AG04450 (cell line): ENCODE data around the gene ACYP2. TPM values are rescaled to one million over a fixed set of nuclear protein-coding genes. Genes with fewer than 3 reads are reported as not detected.

Source experiments
- CTCF ChIA-PET: fragments of 300-600, 350-600 bp; formaldehyde crosslinking; extraction: SDS; loops from one replicate; lab custom pipeline; 2022; ENCODE audit warnings: antibody characterized with exemption, inconsistent platforms; lab: Charles Lee
- POLR2A ChIA-PET: fragments of 350-600 bp; formaldehyde crosslinking; extraction: SDS; loops from one replicate; lab custom pipeline; 2021; ENCODE audit warnings: antibody characterized with exemption, inconsistent platforms; lab: Yijun Ruan, JAX
- DNase-seq: peaks from one replicate; pipeline ENCODE4 v3.0.0-alpha.2; 2011; ENCODE audit warnings: low read depth, low spot score
- H3K27ac ChIP-seq: one replicate; pipeline ENCODE4 v1.5.1; 2012; ENCODE audit warnings: low read depth, low read length, control low read depth
- H3K27me3 ChIP-seq: one replicate; pipeline ENCODE4 v1.6.0; 2012; ENCODE audit warnings: low read length; ENCODE audit not compliant: control insufficient read depth, insufficient read depth
- H3K4me3 ChIP-seq: 2 replicates; pipeline ENCODE4 v1.5.1; 2011; ENCODE audit warnings: mild to moderate bottlenecking, low read depth, low read length, control low read depth
- H3K9me3 ChIP-seq: 2 replicates; pipeline ENCODE4 v1.5.1; 2012; ENCODE audit warnings: low read length; ENCODE audit not compliant: control insufficient read depth, insufficient read depth
- polyA plus RNA-seq: library from polyadenylated mRNA; depleted of rRNA; stranded (reverse); fragments of >200 nt; gene quantifications from 2 replicates; pipeline ENCODE4 v1.2.3, GENCODE V29; 2011
- TF ChIP-seq, protein P1 (sequence below): IDR thresholded peaks from 2 replicates; pipeline ENCODE4 v1.5.1; 2011; ENCODE audit warnings: low read depth, low read length, control low read depth, inconsistent platforms

ACYP2 gene
- polyA plus RNA-seq, 1 experiment: 8.1 TPM

DNA sequence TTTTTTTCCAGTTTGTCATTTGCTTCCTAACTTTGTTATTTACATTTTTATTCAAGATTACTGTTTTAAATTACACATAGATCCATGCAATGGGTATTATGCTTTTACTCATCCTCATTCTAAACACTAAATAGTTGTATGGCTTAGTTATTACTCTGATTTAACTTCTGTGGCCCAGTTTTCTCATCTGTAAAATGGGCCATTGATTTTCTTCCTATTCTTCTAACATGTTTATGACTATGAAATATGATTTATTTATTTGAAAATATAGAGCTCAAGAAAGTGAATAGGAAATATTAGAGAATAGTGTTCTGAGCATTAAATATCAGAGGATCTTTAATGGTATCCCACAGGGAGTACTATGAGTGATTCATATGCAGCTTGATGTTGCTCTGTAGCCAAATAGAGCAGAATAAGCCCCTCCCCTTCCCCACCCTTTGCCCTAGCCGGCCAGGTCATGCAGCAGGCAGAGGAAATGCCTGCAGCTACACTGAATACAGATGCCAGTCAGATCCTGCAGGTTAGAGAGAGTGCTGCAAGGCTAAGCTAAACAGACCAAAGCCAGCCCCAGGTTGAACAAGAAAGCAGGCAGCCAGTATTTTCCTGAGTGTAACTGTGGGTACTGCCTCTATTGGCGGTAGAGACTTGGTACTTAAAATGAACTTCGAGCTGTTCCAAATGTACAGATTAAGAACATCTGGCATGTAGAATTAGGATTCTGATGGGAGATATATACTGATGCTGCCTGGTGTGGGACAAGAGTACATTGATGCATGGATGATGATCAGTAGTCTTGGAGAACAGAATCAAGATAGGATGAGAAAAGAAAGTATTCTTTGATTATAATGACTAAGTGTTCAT lies 11.7 kb upstream of the ACYP2 start:
- Histone ChIP-seq H3K27ac (no peak overlapping the region), H3K27me3 (peaks cover 3% of the 10 kb centered on the region), H3K4me3 (no peak overlapping the region), H3K9me3 (no peaks in the 10 kb centered on the region)
- POLR2A ChIA-PET: interaction anchor here (0.5 to 1.2 kb wide), 2 partner anchors 10 to 12 kb away, joined by 4 to 5 read pairs; partner anchors contain the start of gene ACYP2
- CTCF ChIA-PET: interaction anchor here (0.5 to 1.3 kb wide), 5 partner anchors 11 to 735 kb away, joined by 3 to 14 read pairs (median 5); no protein-coding TSS in a partner anchor
- DNase-seq: no peak
- TF ChIP-seq, protein P1, sequence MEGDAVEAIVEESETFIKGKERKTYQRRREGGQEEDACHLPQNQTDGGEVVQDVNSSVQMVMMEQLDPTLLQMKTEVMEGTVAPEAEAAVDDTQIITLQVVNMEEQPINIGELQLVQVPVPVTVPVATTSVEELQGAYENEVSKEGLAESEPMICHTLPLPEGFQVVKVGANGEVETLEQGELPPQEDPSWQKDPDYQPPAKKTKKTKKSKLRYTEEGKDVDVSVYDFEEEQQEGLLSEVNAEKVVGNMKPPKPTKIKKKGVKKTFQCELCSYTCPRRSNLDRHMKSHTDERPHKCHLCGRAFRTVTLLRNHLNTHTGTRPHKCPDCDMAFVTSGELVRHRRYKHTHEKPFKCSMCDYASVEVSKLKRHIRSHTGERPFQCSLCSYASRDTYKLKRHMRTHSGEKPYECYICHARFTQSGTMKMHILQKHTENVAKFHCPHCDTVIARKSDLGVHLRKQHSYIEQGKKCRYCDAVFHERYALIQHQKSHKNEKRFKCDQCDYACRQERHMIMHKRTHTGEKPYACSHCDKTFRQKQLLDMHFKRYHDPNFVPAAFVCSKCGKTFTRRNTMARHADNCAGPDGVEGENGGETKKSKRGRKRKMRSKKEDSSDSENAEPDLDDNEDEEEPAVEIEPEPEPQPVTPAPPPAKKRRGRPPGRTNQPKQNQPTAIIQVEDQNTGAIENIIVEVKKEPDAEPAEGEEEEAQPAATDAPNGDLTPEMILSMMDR: no peak

DNA sequence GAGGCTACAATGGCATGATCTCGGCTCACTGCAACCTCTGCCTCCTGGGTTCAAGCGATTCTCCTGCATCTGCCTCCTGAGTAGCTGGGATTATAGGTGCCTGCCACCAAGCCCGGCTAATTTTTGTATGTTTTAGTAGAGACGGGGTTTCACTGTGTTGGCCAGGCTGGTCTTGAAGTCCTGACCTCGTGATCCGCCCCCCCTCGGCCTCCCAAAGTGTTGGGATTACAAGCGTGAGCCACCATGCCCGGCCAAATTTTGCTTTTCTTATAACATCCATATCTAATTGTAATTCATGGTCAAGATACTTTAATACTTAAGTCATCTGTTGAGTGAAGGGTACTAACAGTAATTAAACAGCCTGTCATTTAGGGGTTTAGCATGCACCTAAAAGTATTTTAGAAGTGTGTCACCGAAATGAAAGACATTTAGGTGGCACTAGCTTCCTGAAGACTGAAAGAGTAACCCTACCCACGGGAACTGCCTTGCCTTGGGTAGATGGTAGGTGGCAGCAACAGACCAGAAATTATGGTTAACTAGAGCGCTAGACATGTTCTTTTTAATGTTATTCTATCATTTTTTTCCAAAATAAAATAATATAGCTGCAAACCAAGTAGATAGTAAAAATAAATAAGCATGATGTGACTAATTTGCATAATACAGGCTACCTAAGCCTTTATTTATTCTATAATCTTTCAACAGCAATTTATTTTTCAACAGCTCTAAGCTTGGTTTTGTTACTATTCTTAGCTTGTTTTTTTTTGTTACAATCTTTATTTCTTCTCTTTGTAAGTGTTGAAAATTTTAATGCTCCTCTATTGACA lies 8.6 kb upstream of the ACYP2 start:
- Histone ChIP-seq H3K9me3 (no peaks in the 10 kb centered on the region), H3K4me3 (no peak overlapping the region), H3K27me3 (no peaks in the 10 kb centered on the region), H3K27ac (no peak overlapping the region)
- TF ChIP-seq, protein P1: peak; percentile 81
- CTCF ChIA-PET: interaction anchor here (0.6 to 3.4 kb wide), 61 partner anchors 8 to 1118 kb away, joined by 3 to 113 read pairs (median 3); partner anchors contain the start of genes ACYP2 and EML6
- POLR2A ChIA-PET: interaction anchor here (1.4 kb wide), 1 partner anchor 9 kb away, joined by 7 read pairs; the partner anchor contains the start of gene ACYP2
- DNase-seq: no peak

DNA sequence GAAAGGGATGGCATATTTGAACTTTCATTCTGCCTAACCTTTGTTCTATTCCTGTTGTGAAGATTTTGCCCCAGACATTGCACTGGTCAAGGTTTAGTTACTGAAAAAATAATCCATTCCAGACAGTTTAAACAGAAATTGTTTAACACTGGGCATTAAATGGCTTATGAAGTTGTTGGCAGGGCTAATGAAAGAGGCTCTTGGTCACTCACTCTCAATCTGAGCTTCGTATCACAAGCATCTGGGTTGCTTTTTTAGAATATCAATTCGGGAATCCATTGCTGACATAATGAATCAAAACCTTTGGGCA lies 8.0 kb upstream of the ACYP2 start:
- ChIA-PET POLR2A (interaction anchor here (1.4 kb wide), 1 partner anchor 8 kb away, joined by 7 read pairs; the partner anchor contains the start of gene ACYP2), CTCF (interaction anchor here (0.6 to 3.4 kb wide), 56 partner anchors 8 to 1118 kb away, joined by 3 to 113 read pairs (median 3); partner anchors contain the start of genes ACYP2 and EML6)
- no peak overlapping the region for H3K4me3 ChIP-seq
- TF ChIP-seq, protein P1: no peak
- H3K27ac ChIP-seq: no peak overlapping the region
- no peaks in the 10 kb centered on the region for H3K27me3 ChIP-seq
- no peak for DNase-seq
- H3K9me3 ChIP-seq: no peaks in the 10 kb centered on the region

DNA sequence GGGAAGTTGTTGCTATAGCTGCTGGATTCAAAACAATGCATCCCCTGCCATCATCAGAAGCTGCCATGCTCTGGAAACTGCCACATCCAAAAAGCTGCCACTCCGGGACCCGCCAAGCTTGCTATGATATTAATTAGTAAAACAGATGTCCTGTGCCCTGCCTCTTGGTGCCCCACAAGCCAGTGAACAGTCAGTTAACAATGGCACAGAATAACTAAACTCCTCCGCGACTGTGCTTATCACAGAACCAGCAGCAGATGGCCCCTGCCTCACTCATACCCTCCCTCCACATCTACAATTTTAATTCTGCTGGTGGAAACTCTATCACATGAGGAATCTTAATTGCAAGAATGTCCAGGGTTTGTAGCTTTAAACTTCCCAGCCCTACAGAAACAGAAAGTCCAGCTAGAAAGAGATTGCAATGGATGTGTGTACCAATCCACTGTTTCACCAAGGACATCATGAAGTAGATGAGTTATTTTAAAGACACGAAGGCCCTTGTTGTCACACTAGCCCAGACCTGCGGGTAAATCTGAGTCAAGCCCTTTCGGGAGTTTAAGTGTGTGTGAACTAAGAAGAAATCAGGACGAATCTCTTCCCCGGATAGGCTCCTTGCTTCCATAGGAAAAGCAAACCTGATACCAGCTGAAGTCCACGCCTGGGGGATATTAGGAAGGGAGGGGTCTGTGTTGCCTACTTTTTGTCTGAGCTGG lies 7.4 kb upstream of the ACYP2 start:
- DNase-seq: no peak
- no peaks in the 10 kb centered on the region for H3K27me3 ChIP-seq
- POLR2A ChIA-PET: interaction anchor here (1.4 kb wide), 1 partner anchor 8 kb away, joined by 7 read pairs; the partner anchor contains the start of gene ACYP2
- H3K9me3 ChIP-seq: no peaks in the 10 kb centered on the region
- CTCF ChIA-PET: interaction anchor here (1.0 to 3.4 kb wide), 12 partner anchors 9 to 730 kb away, joined by 3 to 113 read pairs (median 4); no protein-coding TSS in a partner anchor
- no peak overlapping the region for H3K27ac ChIP-seq
- no peak overlapping the region for H3K4me3 ChIP-seq
- TF ChIP-seq, protein P1: no peak
